ENCODE data around the gene ETV3. TPM values are rescaled to one million over a fixed set of nuclear protein-coding genes. Genes with fewer than 3 reads are reported as not detected.

The ETV3 gene
- total and polyA plus RNA-seq, 10 of the 15 experiments (the other 5 are each of a cell fraction or from before 2014, with no cell fraction given): 1.7 to 13.8 (median 7.2) TPM

DNA sequence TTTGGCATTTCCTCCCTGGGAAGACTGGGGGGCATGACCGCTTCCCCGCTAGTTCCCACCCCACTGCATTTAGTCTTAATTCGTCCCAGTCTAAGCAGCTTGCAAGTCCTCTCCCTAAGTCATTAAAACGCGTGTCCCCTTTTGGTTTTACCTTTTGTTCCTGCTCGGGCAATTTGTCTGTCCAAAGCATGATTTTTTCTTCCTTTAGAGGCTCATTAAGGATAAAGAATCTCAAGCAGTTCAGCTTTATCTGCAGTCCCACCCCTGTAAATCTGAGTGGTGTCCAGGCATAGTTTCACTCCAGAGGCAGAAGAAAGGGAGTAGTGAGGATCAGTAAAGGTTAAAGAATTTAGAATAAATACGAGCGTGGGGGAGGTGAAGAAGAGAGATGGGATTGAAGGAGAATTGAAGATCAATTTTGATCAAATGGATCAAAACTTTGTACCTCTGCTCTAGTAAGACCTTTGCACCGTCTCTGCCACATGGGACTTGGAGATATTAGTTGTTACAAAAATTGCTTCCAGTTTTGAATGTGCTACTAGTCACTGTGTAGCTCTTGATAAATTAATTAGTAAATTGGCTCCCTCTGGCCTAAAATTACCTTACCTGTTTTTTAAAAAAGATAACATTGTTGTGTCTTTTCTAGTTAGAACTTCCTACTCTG is 989 bp upstream of the ETV3 start:
- intact Hi-C loops (cut with micrococcal nuclease; ENCODE audit: unreplicated experiment): loop anchor here (5.0 kb wide), 1 partner anchor 47 kb away; no protein-coding TSS in a partner anchor
- SMC1A ChIA-PET (ENCODE audit: uncharacterized antibody, unreplicated experiment): interaction anchor here (0.8 to 8.3 kb wide), 6 partner anchors 10 to 49 kb away, joined by 3 to 65 read pairs (median 4); no protein-coding TSS in a partner anchor
- TF ChIP-seq IKZF1 (conservative IDR thresholded peaks at IDR 0.05) (0 out of 2 replicates have a peak, but pooled peaks have one; percentile 0), PAX5 (IDR thresholded peaks at IDR 0.05; ENCODE audit: borderline replicate concordance, low read depth, low read length) (0 out of 2 replicates have a peak, but pooled peaks have one; percentile 5), IKZF2 (IDR thresholded peaks at IDR 0.05) (peak; percentile 1 to 7; a peak in 3 of 4 replicates), SKIL (IDR thresholded peaks at IDR 0.05; ENCODE audit: low read depth, poor library complexity, severe bottlenecking) (peak; percentile 22), MTA2 (IDR thresholded peaks at IDR 0.05; ENCODE audit: low read depth) (0 out of 2 replicates have a peak, but pooled peaks have one; percentile 3), EED (IDR thresholded peaks at IDR 0.05; ENCODE audit: low read depth) (peak; percentile 68; the same call in 1 of the 2 replicates), CBFB (IDR thresholded peaks at IDR 0.05; ENCODE audit: low read depth) (0 out of 2 replicates have a peak, but pooled peaks have one; percentile 13), CBX3 (IDR thresholded peaks at IDR 0.05; ENCODE audit: borderline replicate concordance, low read depth) (no peak), TARDBP (IDR thresholded peaks at IDR 0.05; ENCODE audit: borderline replicate concordance) (0 out of 2 replicates have a peak, but pooled peaks have one; percentile 7)
- TF ChIP-seq, protein P1, sequence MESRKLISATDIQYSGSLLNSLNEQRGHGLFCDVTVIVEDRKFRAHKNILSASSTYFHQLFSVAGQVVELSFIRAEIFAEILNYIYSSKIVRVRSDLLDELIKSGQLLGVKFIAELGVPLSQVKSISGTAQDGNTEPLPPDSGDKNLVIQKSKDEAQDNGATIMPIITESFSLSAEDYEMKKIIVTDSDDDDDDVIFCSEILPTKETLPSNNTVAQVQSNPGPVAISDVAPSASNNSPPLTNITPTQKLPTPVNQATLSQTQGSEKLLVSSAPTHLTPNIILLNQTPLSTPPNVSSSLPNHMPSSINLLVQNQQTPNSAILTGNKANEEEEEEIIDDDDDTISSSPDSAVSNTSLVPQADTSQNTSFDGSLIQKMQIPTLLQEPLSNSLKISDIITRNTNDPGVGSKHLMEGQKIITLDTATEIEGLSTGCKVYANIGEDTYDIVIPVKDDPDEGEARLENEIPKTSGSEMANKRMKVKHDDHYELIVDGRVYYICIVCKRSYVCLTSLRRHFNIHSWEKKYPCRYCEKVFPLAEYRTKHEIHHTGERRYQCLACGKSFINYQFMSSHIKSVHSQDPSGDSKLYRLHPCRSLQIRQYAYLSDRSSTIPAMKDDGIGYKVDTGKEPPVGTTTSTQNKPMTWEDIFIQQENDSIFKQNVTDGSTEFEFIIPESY (IDR thresholded peaks at IDR 0.05): no peak
- TF ChIP-seq, protein P2, sequence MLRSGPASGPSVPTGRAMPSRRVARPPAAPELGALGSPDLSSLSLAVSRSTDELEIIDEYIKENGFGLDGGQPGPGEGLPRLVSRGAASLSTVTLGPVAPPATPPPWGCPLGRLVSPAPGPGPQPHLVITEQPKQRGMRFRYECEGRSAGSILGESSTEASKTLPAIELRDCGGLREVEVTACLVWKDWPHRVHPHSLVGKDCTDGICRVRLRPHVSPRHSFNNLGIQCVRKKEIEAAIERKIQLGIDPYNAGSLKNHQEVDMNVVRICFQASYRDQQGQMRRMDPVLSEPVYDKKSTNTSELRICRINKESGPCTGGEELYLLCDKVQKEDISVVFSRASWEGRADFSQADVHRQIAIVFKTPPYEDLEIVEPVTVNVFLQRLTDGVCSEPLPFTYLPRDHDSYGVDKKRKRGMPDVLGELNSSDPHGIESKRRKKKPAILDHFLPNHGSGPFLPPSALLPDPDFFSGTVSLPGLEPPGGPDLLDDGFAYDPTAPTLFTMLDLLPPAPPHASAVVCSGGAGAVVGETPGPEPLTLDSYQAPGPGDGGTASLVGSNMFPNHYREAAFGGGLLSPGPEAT (IDR thresholded peaks at IDR 0.05; ENCODE audit: low read depth): peak; percentile 16; the same call in 1 of the 2 replicates
- TF ChIP-seq, protein P3, sequence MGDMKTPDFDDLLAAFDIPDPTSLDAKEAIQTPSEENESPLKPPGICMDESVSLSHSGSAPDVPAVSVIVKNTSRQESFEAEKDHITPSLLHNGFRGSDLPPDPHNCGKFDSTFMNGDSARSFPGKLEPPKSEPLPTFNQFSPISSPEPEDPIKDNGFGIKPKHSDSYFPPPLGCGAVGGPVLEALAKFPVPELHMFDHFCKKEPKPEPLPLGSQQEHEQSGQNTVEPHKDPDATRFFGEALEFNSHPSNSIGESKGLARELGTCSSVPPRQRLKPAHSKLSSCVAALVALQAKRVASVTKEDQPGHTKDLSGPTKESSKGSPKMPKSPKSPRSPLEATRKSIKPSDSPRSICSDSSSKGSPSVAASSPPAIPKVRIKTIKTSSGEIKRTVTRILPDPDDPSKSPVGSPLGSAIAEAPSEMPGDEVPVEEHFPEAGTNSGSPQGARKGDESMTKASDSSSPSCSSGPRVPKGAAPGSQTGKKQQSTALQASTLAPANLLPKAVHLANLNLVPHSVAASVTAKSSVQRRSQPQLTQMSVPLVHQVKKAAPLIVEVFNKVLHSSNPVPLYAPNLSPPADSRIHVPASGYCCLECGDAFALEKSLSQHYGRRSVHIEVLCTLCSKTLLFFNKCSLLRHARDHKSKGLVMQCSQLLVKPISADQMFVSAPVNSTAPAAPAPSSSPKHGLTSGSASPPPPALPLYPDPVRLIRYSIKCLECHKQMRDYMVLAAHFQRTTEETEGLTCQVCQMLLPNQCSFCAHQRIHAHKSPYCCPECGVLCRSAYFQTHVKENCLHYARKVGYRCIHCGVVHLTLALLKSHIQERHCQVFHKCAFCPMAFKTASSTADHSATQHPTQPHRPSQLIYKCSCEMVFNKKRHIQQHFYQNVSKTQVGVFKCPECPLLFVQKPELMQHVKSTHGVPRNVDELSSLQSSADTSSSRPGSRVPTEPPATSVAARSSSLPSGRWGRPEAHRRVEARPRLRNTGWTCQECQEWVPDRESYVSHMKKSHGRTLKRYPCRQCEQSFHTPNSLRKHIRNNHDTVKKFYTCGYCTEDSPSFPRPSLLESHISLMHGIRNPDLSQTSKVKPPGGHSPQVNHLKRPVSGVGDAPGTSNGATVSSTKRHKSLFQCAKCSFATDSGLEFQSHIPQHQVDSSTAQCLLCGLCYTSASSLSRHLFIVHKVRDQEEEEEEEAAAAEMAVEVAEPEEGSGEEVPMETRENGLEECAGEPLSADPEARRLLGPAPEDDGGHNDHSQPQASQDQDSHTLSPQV (IDR thresholded peaks at IDR 0.05): no peak
- Histone ChIP-seq H3K36me3 (ENCODE audit: control insufficient read depth in 2 of 2, insufficient read depth in 2 of 2, low read length in 1 of 2) (peaks cover 0 to 6% of the 10 kb centered on the region in 2 experiments; a peak in 2 of 4 replicates), H3K27ac (ENCODE audit: control insufficient read depth, insufficient read depth) (peak overlapping the region; percentile 66), H3K4me1 (ENCODE audit: control insufficient read depth, insufficient read depth, low read length) (peaks cover 13% of the 10 kb centered on the region; the same call in 1 of the 2 replicates), H3K9me3 (replicated peaks; ENCODE audit: control insufficient read depth, insufficient read depth, low read length) (no peaks in the 10 kb centered on the region), H3K79me2 (ENCODE audit: control insufficient read depth, insufficient read depth, low read length) (peaks cover 29% of the 10 kb centered on the region), H3K4me3 (peak overlapping the region; percentile 96), H3K4me2 (ENCODE audit: control insufficient read depth, insufficient read depth) (peak overlapping the region; percentile 86), H3K27me3 (replicated peaks in 1 of 2; ENCODE audit: control insufficient read depth in 2 of 2, insufficient read depth in 2 of 2, low read length in 1 of 2) (no peaks in the 10 kb centered on the region), H4K20me1 (ENCODE audit: control insufficient read depth, insufficient read depth) (no peaks in the 10 kb centered on the region; the same call in 1 of the 2 replicates), H3K9ac (ENCODE audit: control insufficient read depth, insufficient read depth, low read length) (peak overlapping the region; percentile 87), H2AFZ (ENCODE audit: control insufficient read depth, low read depth, low read length) (peak overlapping the region; percentile 71)
- RAD21 ChIA-PET (ENCODE audit: unreplicated experiment): interaction anchor here (1.1 to 5.7 kb wide), 5 partner anchors 9 to 49 kb away, joined by 4 to 54 read pairs (median 6); no protein-coding TSS in a partner anchor
- ATAC-seq (no peak), DNase-seq (ENCODE audit: low read depth, low spot score) (no peak), FAIRE-seq (no peak)
- POLR2A ChIA-PET: interaction anchor here (1.8 to 3.0 kb wide), 3 partner anchors 15 to 33 kb away, joined by 5 to 12 read pairs (median 10); no protein-coding TSS in a partner anchor
- 22% methylated on average over 9 of the region's 9 CpGs for WGBS (ENCODE audit: insufficient coverage, insufficient replicate concordance, low lambda C conversion rate, missing lambda C conversion rate)
- in situ Hi-C loops (cut with MboI): no loop called here
- CTCF ChIA-PET: interaction anchor here (1.2 to 4.3 kb wide), 5 partner anchors 9 to 99 kb away, joined by 3 to 46 read pairs (median 7); no protein-coding TSS in a partner anchor
- BruUV-seq (replicated peaks): no TSS peak

Data from GM12878 (cell line).